ENCODE data around the gene RASGEF1C.

DNA sequence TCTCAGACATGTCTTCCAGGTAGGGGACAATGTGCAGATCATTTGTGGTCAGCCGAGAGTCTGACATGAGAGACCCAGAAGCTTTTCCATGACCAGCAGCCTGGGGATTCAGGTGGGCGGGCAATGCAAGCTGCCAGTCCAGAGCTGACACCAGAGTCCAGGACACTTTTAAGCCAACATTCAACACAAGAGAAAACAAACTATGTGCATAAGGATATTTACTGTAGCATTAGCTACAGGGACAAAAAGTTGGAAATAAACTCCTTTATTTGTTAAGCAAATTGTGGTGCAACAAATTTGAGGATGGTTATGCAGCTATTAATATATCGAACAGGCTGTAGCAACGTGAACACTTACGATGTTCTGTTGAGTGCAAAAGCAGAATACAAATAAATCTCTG, 127.5 kb downstream of the RASGEF1C start:
- no peak for TF ChIP-seq POLR2A (IDR thresholded peaks at IDR 0.05)
- TF ChIP-seq, protein P1, sequence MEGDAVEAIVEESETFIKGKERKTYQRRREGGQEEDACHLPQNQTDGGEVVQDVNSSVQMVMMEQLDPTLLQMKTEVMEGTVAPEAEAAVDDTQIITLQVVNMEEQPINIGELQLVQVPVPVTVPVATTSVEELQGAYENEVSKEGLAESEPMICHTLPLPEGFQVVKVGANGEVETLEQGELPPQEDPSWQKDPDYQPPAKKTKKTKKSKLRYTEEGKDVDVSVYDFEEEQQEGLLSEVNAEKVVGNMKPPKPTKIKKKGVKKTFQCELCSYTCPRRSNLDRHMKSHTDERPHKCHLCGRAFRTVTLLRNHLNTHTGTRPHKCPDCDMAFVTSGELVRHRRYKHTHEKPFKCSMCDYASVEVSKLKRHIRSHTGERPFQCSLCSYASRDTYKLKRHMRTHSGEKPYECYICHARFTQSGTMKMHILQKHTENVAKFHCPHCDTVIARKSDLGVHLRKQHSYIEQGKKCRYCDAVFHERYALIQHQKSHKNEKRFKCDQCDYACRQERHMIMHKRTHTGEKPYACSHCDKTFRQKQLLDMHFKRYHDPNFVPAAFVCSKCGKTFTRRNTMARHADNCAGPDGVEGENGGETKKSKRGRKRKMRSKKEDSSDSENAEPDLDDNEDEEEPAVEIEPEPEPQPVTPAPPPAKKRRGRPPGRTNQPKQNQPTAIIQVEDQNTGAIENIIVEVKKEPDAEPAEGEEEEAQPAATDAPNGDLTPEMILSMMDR (IDR thresholded peaks at IDR 0.05), result no peak

Data from Peyer's patch (tissue), 4 donors.